GM18909 (cell line): ENCODE measurements around the gene MTUS2.

Experiments
- ATAC-seq: cut with Tn5 transposase; IDR thresholded peaks from one replicate; pipeline ENCODE4 v1.9.1; 2021; ENCODE audit warnings: mild to moderate bottlenecking; ENCODE audit not compliant: unreplicated experiment, poor library complexity

The MTUS2 gene

GRCh38 chr13:28856287-28856686, 36.1 kb downstream of the MTUS2 start:
- no peak for ATAC-seq

DNA sequence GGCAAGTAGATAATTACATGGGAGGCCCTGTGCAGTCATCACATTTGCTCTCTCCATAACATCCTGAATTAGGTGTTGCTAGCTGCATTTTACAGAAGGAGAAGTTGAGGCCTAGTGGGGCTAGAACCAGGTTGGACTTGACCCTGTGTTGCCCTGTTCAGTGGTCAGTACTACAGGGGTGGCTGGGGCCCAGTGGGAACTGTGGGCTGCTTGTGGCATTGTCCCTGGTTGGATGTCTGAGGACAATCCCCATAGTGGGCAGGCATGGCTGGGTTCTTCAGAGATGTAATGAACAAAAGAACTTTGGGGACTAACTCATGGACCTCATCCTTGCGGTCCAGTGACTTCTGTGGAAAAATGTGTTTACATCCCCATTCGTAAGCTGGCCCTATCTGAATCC, 38.9 kb downstream of the MTUS2 start:
- ATAC-seq: no peak

DNA sequence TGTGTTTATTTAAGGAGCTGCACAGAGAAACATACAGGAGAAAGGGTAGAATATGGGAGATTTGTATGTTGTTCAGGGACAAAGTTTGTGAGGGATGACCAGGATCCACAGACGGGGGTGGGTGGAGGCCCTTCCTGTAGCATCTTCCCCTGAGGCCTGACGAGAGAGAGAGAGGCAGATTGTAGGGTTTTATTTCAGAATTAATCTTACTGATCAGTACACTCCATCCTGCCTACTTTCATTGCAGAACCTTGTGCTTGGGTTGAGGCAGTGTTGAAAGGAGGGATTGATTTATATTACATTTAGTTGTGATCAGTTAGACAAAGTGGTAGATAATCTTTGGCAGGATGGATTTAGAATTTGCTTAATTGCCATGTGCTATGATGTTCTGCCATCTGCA, 39.6 kb downstream of the MTUS2 start:
- no peak for ATAC-seq

- ATAC-seq: no peak
Observed at GRCh38 chr13:28864544-28864943, 44.4 kb downstream of the MTUS2 start.

- ATAC-seq: no peak
Observed at GRCh38 chr13:28865149-28865744, 45.1 kb downstream of the MTUS2 start.

- no peak for ATAC-seq
Observed at GRCh38 chr13:28865951-28866350, 45.8 kb downstream of the MTUS2 start.

GRCh38 chr13:28866932-28867331, 46.8 kb downstream of the MTUS2 start:
- no peak for ATAC-seq

DNA sequence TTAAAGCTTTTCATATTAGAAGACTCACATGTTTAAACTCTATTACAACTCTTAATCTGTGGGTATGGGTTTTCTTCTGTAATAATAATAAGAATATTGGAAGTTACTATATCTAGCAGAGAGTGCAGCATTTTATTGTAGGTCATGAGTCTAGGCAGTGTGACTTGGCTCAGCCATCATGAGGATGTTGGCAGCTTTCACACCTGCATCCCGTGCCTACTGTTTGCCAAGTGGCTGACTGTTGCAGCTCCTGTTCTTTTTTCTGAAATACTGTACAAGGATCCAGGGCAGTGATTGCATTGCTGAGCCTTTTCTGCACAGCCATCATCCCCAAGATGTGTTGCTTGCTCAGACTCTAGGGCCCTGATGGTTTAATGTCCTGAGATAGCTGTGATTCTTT, 47.4 kb downstream of the MTUS2 start:
- no peak for ATAC-seq

GRCh38 chr13:28872427-28873176, 52.5 kb downstream of the MTUS2 start:
- no peak for ATAC-seq

GRCh38 chr13:28875846-28876615, 55.9 kb downstream of the MTUS2 start:
- no peak for ATAC-seq

DNA sequence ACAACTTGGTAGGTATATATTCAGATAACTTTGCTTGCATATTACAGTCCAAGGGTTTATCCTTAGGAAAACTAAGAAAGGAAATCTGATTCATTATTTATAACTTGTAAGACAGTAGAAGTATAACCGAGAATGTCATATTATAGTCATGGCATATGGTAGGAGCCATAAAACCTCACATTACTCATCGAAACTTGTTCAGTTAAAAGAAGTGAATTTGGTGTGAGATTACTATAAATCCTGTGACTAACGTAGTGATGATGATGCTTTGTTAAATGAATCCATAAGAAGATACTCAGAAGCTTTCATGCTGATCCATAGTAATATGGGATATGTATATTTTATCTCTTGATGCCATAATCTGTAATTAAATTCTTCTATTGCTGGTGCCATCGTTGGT, 57.3 kb downstream of the MTUS2 start:
- ATAC-seq: no peak

- no peak for ATAC-seq
Observed at GRCh38 chr13:28885181-28885580, 65.0 kb downstream of the MTUS2 start.

DNA sequence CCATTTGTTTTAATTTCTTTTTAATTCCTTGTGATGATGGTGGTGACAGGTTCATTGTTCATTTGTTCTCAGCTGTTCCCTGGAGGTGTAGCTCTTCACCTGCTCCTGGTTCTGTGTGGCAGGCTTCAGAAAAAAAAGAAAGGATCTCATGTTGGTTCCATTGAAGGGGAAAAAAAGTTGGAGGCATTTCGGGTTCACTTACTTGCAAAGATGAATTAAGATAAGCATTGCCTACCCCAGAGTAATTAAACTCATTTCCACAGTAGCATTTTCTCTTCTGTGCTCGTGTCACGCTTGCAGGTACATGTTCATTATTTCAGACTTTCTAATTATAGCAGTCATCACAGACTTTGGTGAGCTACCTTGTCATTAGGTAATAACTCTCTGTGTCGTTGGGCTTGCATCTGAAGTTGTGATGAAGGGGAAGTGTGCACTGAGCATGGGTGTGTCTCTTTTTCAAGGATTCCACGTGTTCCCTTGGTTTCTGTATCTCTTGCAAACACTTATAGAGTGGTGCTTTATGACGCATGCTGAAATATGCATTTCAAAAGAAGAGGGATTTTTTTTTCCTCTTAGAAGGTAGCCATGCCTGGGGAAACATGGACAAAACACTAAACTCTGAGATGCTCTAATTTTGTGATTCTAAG, 69.1 kb downstream of the MTUS2 start:
- ATAC-seq: no peak

DNA sequence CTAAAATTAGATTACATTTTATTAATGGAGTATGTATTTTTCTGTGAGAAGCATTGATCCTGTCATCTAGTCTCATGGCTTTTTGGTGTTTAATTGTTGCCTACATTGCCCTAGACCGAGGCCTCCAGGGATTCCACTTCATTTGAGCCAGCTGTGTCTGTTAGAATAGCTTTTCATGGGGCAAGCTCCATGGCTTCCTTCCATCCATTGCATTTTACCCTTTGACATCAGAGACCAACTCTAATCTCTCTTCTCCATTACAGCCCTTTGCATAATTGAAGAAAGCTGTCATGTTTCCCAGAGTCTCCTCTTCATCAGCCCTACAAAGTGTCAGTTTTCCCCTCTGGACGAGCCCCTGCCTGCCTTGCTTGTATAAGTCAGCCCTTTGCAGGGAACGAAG, 70.6 kb downstream of the MTUS2 start:
- no peak for ATAC-seq

DNA sequence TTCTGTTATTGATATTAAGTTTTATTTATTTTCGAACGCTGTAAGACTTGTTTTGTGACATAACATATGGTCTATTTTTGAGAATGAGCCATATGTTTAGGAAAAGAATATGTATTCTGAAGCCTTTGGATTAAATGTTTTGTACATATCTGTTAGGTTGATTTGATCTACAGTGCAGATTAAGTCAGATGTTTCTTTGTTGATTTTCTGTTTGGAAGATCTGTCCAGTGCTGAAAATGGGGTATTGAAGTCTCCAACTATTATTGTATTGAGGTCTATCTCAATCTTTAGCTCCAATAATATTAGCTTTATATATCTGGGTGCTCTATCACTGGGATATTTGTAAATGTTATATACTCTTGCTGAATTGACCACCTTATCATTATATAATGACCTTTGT, 97.9 kb downstream of the MTUS2 start:
- no peak for ATAC-seq

DNA sequence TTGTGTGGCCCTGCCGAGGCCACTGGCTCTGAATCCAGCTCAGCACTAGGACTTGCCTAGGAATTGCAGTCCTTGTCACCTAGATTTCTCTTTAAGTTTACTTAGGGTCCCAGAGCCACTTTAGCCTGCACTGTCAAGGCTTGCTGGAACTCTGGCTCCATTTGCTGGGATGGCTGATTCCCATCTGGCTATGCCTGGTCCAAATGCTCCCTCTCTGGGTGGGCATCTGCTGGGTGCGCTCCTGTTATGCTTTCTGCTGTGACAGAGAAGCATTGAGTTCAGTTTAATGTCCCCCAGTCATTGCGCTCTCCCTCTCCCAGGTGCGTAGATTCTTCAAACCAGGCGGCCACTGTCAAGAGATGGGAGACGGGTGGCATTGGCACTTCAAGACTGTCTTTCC, 102.2 kb downstream of the MTUS2 start:
- ATAC-seq: no peak

DNA sequence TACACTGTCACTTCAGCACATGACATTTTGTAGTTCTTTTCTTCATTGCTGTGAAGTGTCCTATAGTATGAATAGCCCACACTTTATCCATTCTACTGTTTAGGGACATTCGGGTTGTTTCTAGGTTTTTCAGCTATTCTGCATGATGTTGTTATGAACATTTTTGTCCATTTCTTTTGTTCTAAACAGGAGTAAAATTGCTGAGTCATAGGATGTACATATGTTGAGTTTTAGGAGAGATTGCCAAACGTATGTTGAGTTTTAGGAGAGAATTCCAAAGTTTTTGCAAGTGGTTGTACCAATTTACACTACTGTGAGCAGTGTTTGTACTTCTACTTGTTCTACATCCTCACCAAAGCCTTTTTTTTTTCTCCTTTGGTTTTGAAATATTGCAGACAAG, 115.0 kb downstream of the MTUS2 start:
- ATAC-seq: no peak

GRCh38 chr13:28942906-28943305, 122.8 kb downstream of the MTUS2 start:
- no peak for ATAC-seq

DNA sequence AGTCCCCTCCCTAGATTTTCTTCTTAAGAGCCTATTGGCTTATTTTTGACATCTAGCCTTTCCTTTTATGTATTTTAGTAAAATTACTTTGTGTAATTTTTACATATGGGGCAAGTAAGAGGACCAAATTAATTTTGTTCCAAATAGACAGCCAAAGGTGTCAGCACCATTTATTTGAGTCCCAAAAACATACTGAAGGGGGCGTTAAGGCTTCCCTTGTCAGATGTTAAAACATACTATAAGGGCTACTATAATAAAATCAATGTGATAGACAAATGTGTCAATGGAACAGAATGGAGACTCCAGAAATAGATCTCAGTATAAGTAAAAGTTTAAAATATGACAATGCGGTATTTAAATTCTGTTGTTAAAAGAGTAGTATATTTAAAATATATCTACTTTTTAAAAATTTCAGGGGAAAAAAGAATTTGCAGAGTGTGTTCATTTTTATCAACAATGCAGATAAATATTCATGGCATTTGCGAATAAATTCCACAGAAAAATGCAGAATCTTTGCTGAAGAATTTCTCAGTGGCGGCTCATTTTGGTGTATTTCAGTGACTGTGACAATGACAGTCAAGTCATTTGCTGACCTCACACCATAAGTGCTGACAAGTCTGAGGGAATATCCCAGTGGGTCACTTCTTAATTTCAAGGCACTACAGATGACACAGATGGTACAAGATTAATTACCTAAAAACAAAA, 133.7 kb downstream of the MTUS2 start:
- no peak for ATAC-seq

GRCh38 chr13:28954419-28954725, 134.2 kb downstream of the MTUS2 start:
- ATAC-seq: no peak

- no peak for ATAC-seq
Observed at GRCh38 chr13:28954810-28955209, 134.7 kb downstream of the MTUS2 start.
